Ovary (tissue), 9 donors: ENCODE measurements around the gene TXNDC16. TPM values are rescaled to one million over a fixed set of nuclear protein-coding genes. Genes with fewer than 3 reads are reported as not detected.

Experiments used
- DNase-seq, 5 donors: peaks; one replicate each; pipeline ENCODE4 v3.0.0-alpha.2; 2019 to 2020
- H3K27ac ChIP-seq, 2 donors: fragments of 200-600 bp; one replicate each; pipeline versions ENCODE4 v1.5.1 to v1.8.0; 2019 to 2022
- H3K27me3 ChIP-seq: fragments of 200-600 bp; one replicate; pipeline ENCODE4 v1.8.0; 2022
- H3K36me3 ChIP-seq: fragments of 200-600 bp; sonication (generic); one replicate; pipeline ENCODE4 v1.5.1; 2019
- H3K4me1 ChIP-seq: one replicate; pipeline ENCODE4 v1.8.1; 2013; ENCODE audit warnings: mild to moderate bottlenecking, moderate library complexity; ENCODE audit not compliant: insufficient read depth
- H3K4me3 ChIP-seq: fragments of 200-600 bp; sonication (generic); one replicate; pipeline ENCODE4 v1.5.1; 2017
- H3K9me3 ChIP-seq, 2 donors: fragments of 200-600 bp in 1 of 2; sonication (generic) in 1 of 2; one replicate each; pipeline versions ENCODE4 v1.5.1 to v1.8.1; 2013 to 2019; ENCODE audit warnings: mild to moderate bottlenecking in 1 of 2, moderate library complexity in 1 of 2
- CTCF ChIP-seq, 3 donors: fragments of 450-650 bp in 2 of 3; fragments of 200-600 bp in 1 of 3; IDR thresholded peaks; one replicate each; pipeline versions ENCODE4 v1.5.1 to v1.8.0; 2016 to 2022; ENCODE audit warnings: antibody characterized with exemption in 3 of 3, mild to moderate bottlenecking in 1 of 3
- EP300 ChIP-seq: sonication (generic); formaldehyde crosslinking; IDR thresholded peaks from one replicate; pipeline ENCODE4 v1.6.1; 2017; ENCODE audit warnings: antibody characterized with exemption
- POLR2A ChIP-seq: fragments of 450-650 bp; IDR thresholded peaks from one replicate; pipeline ENCODE4 v1.6.1; 2017; ENCODE audit warnings: antibody characterized with exemption, mild to moderate bottlenecking, moderate library complexity
- WGBS, 3 donors: extraction: QIAGEN DNeasy Blood & Tissue Kit in 1 of 3; methylation state at CpG; one replicate each; pipeline versions ENCODE4 v1.1.5 to v1.1.7; 2013 to 2017; 5-methylcytosine and 5-hydroxymethylcytosine counted together
- intact Hi-C, 4 donors: fragments of 100-400 bp; cut with DNase I; formaldehyde crosslinking; loops; one replicate each; pipeline versions ENCODE4 v1.11.0 to v1.15.1; 2022 to 2023
- polyA plus RNA-seq, 2 donors: library from polyadenylated mRNA; stranded (reverse); fragments of 200-250 nt in 1 of 2; fragments of 350-450 nt in 1 of 2; fragmentation: Illumina TruSeq in 1 of 2; extraction: RNeasy Lipid Tissue Mini Kit (QIAGEN cat#74804) in 1 of 2; gene quantifications; one replicate each; pipeline ENCODE4 v1.2.3, GENCODE V29; 2013 to 2014
- total RNA-seq, 7 donors: library from RNA; depleted of rRNA in 2 of 7; stranded (reverse); fragments of >200 nt in 2 of 7; fragmentation: NEBNext Ultra II Directional in 3 of 7; extraction: Animal tissue kit (Norgen Biotek cat#: 25700) in 3 of 7; gene quantifications; one replicate each; pipeline versions ENCODE4 v1.1.0 to v1.2.4, GENCODE V29; 2016 to 2023
- donor health status: DM: no; HTN: no; CAD: no; lungs with moderate emphysema.
- donor health status: DM: no; HTN: no; CAD: no.
- donor health status: Bipolar disorder and iron deficiency.
- donor health status: DM: yes; HTN: yes; CAD: no.
- donor health status: DM: no; HTN: no; CAD: no.
- donor health status: DM: yes; HTN: yes; CAD: no.

The TXNDC16 gene
- total and polyA plus RNA-seq, 9 donors = 7.8 to 20.0 (median 11.7) TPM

- Histone ChIP-seq H3K27ac (no peak overlapping the region), H3K36me3 (no peaks in the 10 kb centered on the region), H3K4me3 (no peak overlapping the region), H3K9me3 (no peaks in the 10 kb centered on the region), H3K4me1 (no peaks in the 10 kb centered on the region), H3K27me3 (peaks cover 3% of the 10 kb centered on the region)
- TF ChIP-seq CTCF (IDR thresholded peaks at IDR 0.05) (no peak), POLR2A (no peak), EP300 (no peak)
- DNase-seq = no peak
- intact Hi-C loops = loop anchor here in 1 of 4 donors (10.0 kb wide), 1 partner anchor 149 kb away; the partner anchor contains the start of gene PTGER2
- WGBS, 3 donors = 97 to 99% (median 98%) methylated on average over 3 of the region's 3 CpGs
These were observed 88.9 kb downstream of the TXNDC16 start for GRCh38 chr14:52463375-52463774.

GRCh38 chr14:52461721-52462120, 90.6 kb downstream of the TXNDC16 start:
- Histone ChIP-seq H3K27ac (no peak overlapping the region), H3K36me3 (no peaks in the 10 kb centered on the region), H3K4me1 (no peaks in the 10 kb centered on the region), H3K27me3 (peaks cover 3% of the 10 kb centered on the region), H3K4me3 (no peak overlapping the region), H3K9me3 (no peaks in the 10 kb centered on the region)
- TF ChIP-seq CTCF (IDR thresholded peaks at IDR 0.05) = no peak
- WGBS, 3 donors = 91 to 100% (median 100%) methylated on average over 1 of the region's 1 CpG
- DNase-seq = no peak
- intact Hi-C loops = loop anchor here in 1 of 4 donors (10.0 kb wide), 1 partner anchor 147 kb away; the partner anchor contains the start of gene PTGER2

GRCh38 chr14:52458721-52459085, 93.6 kb downstream of the TXNDC16 start:
- no peak for DNase-seq
- intact Hi-C loops = no loop called here
- 90 to 97% (median 95%) methylated on average over 1 of the region's 1 CpG for WGBS, 3 donors
- no peak overlapping the region for H3K4me3 ChIP-seq
- TF ChIP-seq CTCF (IDR thresholded peaks at IDR 0.05) (no peak), POLR2A (no peak), EP300 (no peak)
- no peaks in the 10 kb centered on the region for H3K36me3 ChIP-seq
- no peak overlapping the region for H3K27ac ChIP-seq
- H3K9me3 ChIP-seq = no peaks in the 10 kb centered on the region
- no peaks in the 10 kb centered on the region for H3K4me1 ChIP-seq
- peaks cover 3% of the 10 kb centered on the region for H3K27me3 ChIP-seq

GRCh38 chr14:52457411-52457810, 94.9 kb downstream of the TXNDC16 start:
- no peaks in the 10 kb centered on the region for H3K4me1 ChIP-seq
- H3K4me3 ChIP-seq = no peak overlapping the region
- TF ChIP-seq CTCF (IDR thresholded peaks at IDR 0.05) = no peak
- TF ChIP-seq EP300 = no peak
- TF ChIP-seq POLR2A = no peak
- H3K27me3 ChIP-seq = peaks cover 3% of the 10 kb centered on the region
- no peak for DNase-seq
- no peaks in the 10 kb centered on the region for H3K36me3 ChIP-seq
- intact Hi-C loops = no loop called here
- no peak overlapping the region for H3K27ac ChIP-seq
- no peaks in the 10 kb centered on the region for H3K9me3 ChIP-seq
